Gastrocnemius medialis (tissue), 4 donors: ENCODE measurements around the gene RPL28.
"Not testable (repeated sequence)": the region's sequence is repeated elsewhere in the genome, so short reads cannot be mapped to it uniquely, and the experiment has no call there.

Source experiments
- POLR2A ChIP-seq, 2 donors: fragments of 450-650 bp; IDR thresholded peaks; one replicate each; pipeline ENCODE4 v1.6.1; 2017; ENCODE audit warnings: antibody characterized with exemption in 2 of 2, mild to moderate bottlenecking in 2 of 2, moderate library complexity in 2 of 2
- TF ChIP-seq, protein P1 (sequence below), 5 experiments: fragments of 450-650 bp in 3 of 5; fragments of 200-600 bp in 2 of 5; sonication (generic) in 2 of 5; IDR thresholded peaks in 4 of 5; conservative IDR thresholded peaks in 1 of 5; 1 replicate in 4 of 5; 2 replicates in 1 of 5; pipeline ENCODE4 v1.5.1; 2016 to 2019; ENCODE audit warnings: antibody characterized with exemption in 5 of 5, mild to moderate bottlenecking in 3 of 5, moderate library complexity in 3 of 5

DNA sequence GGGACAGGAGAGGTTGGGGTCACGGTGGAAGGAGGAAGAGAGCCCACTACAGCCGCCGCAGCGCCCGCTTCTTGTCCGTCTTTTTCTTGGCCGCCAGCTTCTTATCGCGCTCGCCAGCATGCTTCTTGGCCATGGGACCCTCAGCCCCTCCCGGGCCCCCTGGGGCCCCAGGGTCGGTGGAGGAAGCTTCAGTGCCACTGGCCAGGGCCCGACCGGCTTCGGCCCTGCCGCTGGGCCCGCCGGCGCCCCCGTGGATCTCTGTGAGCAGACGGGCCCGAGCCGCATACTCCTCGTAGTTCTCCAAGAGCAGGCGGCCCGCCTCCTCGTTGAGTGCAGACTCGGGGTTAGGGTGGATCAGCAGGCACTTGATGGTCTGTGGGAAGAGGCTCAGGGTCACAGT, 15.7 kb downstream of the RPL28 start:
- not testable (repeated sequence) for TF ChIP-seq POLR2A (IDR thresholded peaks at IDR 0.05)
- TF ChIP-seq, protein P1, sequence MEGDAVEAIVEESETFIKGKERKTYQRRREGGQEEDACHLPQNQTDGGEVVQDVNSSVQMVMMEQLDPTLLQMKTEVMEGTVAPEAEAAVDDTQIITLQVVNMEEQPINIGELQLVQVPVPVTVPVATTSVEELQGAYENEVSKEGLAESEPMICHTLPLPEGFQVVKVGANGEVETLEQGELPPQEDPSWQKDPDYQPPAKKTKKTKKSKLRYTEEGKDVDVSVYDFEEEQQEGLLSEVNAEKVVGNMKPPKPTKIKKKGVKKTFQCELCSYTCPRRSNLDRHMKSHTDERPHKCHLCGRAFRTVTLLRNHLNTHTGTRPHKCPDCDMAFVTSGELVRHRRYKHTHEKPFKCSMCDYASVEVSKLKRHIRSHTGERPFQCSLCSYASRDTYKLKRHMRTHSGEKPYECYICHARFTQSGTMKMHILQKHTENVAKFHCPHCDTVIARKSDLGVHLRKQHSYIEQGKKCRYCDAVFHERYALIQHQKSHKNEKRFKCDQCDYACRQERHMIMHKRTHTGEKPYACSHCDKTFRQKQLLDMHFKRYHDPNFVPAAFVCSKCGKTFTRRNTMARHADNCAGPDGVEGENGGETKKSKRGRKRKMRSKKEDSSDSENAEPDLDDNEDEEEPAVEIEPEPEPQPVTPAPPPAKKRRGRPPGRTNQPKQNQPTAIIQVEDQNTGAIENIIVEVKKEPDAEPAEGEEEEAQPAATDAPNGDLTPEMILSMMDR (IDR thresholded peaks at IDR 0.05 in 4 of 5, conservative IDR thresholded peaks at IDR 0.05 in 1 of 5) = not testable (repeated sequence)
